ENCODE data around the gene FOXA3.

DNA sequence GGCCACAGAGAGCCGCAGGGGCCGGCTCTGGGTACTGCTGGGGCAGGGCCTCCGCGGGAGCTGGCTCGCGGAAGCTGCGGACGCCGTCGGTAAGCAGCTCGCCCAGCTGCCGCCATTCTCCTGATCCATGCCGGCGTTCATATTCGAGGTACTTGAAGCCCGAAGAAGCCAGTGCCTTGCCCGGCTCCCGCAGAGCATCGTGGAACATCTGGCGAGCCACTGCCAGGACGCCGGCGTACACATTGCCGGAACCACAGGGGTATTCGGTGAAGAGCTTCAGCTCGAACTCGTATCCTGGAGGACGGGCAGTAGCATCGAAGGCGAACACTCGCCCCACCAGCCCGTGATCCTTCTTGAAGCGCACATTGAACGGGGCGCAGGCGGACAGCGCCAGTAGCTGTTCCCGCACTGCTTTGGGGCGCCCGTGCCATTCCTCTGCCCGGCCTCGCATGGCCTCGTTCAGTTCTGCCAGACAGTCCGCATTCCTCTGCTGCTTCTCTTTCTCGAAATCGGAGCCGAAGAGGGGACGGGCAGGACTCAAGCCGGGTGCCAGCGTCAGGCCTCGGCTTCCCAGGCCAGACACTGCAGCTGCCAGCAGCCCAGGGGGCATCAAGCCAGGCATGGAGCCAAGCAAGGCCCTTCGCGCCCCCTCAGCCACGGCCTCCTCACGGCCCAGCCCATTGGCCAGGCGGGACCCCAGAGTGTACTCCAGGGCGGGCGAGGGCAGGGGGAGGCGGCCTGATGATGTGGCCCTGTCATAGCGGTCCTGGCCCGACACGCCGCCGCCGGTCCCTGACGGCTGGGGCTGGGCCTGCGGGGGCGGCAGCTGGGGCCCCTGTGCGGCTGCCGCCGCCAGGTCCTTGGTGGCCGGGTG, 20.8 kb downstream of the FOXA3 start:
- TF ChIP-seq CTCF (IDR thresholded peaks at IDR 0.05) (no peak), POLR2A (IDR thresholded peaks at IDR 0.05) (no peak)
